Stimulated activated CD4-positive, alpha-beta T cell treated with anti-CD3 and anti-CD28 coated beads, Interleukin-12 subunit alpha, Interleukin-12 subunit beta, amount 100 ng/mL, for 48 hours (primary cell): ENCODE results near the gene CISH.

Experiments
- DNase-seq, 3 donors: peaks; one replicate each; pipeline ENCODE4 v3.0.0-alpha.2; 2020; ENCODE audit warnings: low read depth in 2 of 3, low spot score in 1 of 3

Gene CISH

GRCh38 chr3:50615190-50615589 is 3.6 kb upstream of the CISH start:
- DNase-seq: no peak

- DNase-seq: no peak
Observed at GRCh38 chr3:50612970-50613846, 1.6 kb upstream of the CISH start.

GRCh38 chr3:50612234-50612882 is 784 bp upstream of the CISH start:
- no peak for DNase-seq

- DNase-seq: no peak
Observed at GRCh38 chr3:50610992-50611463, 546 bp downstream of the CISH start.

DNA sequence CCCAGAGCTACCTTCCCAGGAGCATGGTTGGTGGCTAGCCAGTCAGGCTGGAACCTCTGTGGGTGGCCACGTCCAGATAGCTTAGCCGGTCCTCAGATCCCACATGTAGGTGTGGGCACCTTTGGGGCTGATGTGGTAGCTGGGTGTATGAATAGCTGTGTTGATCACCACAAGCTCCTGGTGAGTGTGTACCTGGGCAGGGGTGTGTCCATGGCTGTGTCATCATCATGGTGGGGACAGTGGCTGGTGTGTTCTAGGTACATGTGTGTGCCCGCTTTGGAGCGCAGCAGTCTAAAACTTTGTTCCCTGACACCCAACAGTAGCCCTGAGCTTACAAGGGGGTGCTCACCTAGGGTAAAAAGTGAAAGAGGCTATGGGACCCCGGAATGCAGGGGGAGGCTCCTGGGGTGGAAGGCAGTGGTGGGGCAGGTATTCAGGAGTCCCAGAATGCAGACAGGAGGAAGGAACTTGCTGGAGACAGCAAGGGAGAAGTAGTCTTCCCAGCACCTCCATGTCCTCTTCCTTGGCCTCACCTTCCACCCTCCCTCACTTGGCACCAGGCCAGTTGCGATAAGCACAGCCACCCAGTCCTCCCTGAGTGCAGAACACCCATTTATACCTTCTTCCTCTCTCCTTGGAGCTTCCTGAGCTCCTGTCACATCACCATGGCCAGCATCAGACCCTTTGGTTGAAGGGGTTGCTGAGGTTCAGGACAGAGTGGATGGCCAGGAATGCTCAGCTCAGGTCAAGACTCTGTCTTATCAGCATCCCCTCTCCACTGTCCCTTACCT is 1.2 kb downstream of the CISH start:
- peak in 1 of 3 donors; percentile 34 for DNase-seq

GRCh38 chr3:50609763-50610085 is 1.9 kb downstream of the CISH start:
- no peak for DNase-seq

DNA sequence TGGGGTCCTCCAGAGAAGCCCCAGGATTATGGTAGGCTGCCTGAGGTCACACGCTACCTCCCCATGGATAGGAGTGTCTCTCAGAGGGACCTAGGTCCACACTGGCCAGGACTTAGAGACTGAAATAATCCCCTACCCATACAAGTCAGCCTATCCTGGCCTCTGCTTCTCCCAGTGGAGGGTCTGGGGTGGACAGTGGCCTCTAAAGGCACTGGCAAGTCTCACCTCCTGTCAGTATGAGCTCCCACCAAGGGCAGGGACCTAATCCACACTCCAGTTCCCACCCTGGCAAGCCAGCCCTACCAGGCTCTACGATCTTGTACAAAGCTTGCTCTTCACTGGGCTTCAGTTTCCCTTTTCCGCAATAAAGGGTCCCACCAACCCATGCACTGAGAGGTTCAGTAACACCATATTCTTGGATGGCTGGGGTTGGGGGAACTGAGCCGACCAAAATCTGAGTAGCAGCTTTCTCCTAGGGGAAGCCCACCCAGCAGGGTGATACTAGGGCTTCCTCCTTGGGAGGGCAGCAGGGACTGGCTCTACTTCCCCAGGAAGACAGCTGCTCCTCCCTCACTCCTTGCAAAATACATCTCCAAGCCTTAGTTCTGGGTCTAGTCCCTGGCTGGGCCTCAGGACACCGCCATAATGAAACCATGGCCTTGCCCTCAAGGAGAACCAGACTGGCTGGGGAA is 2.4 kb downstream of the CISH start:
- DNase-seq: no peak

- DNase-seq: no peak
Observed at GRCh38 chr3:50608278-50608677, 3.3 kb downstream of the CISH start.

DNA sequence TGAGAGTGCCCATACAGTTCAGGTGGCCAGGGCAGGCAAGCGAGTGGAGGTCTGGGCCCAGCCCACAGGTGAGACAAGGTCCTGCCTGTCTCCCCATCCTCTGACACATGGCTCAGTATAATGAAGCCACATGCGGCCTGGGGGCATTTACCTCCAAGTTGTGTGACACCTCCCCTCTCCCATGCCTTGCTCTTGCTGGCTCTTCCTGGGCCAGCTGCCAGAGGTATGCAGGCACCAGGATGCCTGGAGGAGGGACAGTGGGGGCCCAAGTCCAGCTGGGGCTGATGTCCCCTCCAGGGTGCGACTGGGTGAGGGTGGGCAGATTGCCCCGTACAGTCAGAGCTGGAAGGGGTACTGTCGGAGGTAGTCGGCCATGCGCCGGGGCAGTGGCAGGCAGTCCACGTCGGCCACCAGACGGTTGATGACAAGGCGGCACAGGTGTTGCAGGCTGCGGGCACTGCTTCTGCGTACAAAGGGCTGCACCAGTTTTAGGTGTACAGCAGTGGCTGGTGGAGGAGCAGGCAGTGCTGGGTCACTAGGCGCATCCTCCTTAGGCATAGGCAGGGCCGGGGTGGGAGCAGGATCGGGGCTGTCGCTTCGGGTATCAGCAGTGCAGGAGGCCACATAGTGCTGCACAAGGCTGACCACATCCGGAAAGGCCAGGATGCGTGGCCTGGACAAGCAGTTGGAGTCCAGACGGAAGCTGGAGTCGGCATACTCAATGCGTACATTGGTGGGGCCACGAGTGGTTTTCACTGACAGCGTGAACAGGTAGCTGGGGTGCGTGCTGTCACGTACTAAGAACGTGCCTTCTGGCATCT is 4.1 kb downstream of the CISH start:
- peak in 1 of 3 donors; percentile 27 for DNase-seq

GRCh38 chr3:50606596-50606995 is 5.0 kb downstream of the CISH start:
- no peak for DNase-seq

GRCh38 chr3:50605901-50606326 is 5.7 kb downstream of the CISH start:
- peak in 1 of 3 donors; percentile 32 for DNase-seq

- DNase-seq: no peak
Observed at GRCh38 chr3:50604628-50605588, 6.7 kb downstream of the CISH start.

- DNase-seq: no peak
Observed at GRCh38 chr3:50604110-50604621, 7.4 kb downstream of the CISH start.

GRCh38 chr3:50603261-50604109 is 8.1 kb downstream of the CISH start:
- DNase-seq: no peak

- peak in 1 of 3 donors; percentile 35 for DNase-seq
Observed at GRCh38 chr3:50602595-50603191, 8.9 kb downstream of the CISH start.

DNA sequence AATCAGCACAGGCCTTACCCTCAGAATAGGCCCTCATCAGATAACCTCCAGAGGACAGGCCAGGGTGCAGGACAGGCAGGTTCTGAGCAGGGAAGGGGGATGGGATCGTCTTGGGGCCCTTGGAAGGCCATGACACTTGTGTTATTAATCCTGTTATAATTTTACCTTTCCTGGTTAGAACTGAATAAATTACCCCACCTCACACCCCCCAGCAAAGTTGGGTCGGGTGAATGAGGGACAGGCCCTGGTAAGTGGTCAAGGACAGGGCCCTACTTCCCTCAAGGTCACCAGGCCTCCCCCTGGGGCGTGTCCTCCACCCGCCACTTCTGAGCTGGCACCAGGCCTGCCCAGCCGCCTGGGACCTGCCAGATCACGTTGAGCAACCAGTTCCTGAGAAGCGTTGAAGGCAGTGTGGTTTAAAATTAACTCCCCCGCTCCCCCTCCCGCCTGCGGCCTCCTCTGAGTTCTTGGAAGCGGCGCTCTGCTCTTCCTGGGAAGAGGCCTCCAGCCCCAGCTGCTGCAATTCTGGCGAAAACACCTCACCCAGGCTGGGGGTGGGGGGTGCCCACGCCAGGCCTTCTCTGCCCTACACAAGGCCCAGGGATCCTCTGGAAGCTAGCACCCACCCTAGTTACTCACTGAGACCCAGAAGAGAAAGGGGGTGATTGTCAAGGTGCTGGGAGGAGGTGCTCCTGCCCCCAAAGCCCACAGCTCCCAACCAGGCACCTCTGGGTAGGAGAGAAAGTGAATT is 10.6 kb downstream of the CISH start:
- peak; percentile 89 to 94 (median 89) for DNase-seq
